ENCODE measurements around the gene RNF214. TPM values are rescaled to one million over a fixed set of nuclear protein-coding genes. Genes with fewer than 3 reads are reported as not detected.
A peak's percentile ranks its signal among the peaks of the same experiment; 100 is the strongest.

The RNF214 gene
- total RNA-seq, 1 donor from 2014 or later = 39.9 TPM

DNA sequence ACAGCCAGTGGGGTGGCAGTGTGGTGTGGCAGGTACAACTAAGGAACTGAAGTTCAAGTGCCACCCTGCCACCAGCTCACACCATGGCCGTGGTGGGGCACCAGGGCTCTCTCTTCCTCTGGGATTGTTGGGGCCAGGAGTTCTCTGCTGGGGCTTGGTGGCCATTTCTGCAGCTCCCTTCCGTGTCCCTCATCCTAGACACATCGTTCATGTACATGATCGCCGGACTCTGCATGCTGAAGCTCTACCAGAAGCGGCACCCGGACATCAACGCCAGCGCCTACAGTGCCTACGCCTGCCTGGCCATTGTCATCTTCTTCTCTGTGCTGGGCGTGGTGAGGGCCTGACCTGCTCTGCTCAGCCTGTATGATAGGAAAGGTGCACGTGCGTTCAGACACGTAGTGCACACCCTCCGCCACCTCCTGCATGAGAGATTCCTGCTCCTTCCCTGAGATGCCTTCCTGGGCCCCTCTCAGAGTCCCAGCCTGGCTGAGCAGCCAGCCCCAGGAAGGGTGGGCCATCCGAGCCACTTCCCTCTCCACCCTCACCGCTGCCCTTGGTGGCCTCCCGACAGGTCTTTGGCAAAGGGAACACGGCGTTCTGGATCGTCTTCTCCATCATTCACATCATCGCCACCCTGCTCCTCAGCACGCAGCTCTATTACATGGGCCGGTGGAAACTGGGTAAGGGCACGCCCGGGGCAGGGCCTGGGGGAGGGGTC, 40.6 kb upstream of the RNF214 start:
- no peak overlapping the region for H3K27ac Mint-ChIP-seq
- H3K9me3 Mint-ChIP-seq = no peaks in the 10 kb centered on the region
- peak in 1 of 2 experiments; percentile 13 for DNase-seq (ENCODE audit: low spot score in 2 of 2, unreplicated experiment in 2 of 2)
- peaks cover 11% of the 10 kb centered on the region for H3K36me3 Mint-ChIP-seq
- no peak for TF ChIP-seq CTCF (IDR thresholded peaks at IDR 0.05; ENCODE audit: unreplicated experiment)
- no peaks in the 10 kb centered on the region for H3K27me3 Mint-ChIP-seq (ENCODE audit: low read depth)
- no peaks in the 10 kb centered on the region for H3K4me1 Mint-ChIP-seq
- no peak overlapping the region for H3K4me3 Mint-ChIP-seq

DNA sequence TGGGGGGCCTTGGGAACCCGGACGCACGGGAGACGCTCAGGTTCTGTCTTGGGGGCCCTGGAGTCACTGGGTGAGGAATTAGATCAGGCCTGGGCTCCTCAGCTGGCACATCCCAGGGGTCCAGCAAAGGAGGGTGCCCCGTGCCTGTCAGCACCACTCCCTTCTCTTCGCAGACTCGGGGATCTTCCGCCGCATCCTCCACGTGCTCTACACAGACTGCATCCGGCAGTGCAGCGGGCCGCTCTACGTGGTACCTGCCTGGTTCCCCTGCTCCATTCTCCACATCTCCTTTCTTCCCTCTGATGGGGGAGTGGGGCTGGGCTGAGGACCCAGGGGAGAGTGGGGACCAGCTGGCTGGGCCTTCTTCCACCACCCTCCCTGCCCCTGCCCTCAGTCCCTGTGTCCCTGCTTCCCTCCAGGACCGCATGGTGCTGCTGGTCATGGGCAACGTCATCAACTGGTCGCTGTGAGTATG, 40.0 kb upstream of the RNF214 start:
- peaks cover 3% of the 10 kb centered on the region for H3K4me1 Mint-ChIP-seq
- H3K9me3 Mint-ChIP-seq = no peaks in the 10 kb centered on the region
- no peak overlapping the region for H3K4me3 Mint-ChIP-seq
- H3K36me3 Mint-ChIP-seq = peaks cover 9% of the 10 kb centered on the region
- no peak overlapping the region for H3K27ac Mint-ChIP-seq
- TF ChIP-seq CTCF (IDR thresholded peaks at IDR 0.05; ENCODE audit: unreplicated experiment) = no peak
- DNase-seq (ENCODE audit: low spot score in 2 of 2, unreplicated experiment in 2 of 2) = peak in 1 of 2 experiments; percentile 13
- no peaks in the 10 kb centered on the region for H3K27me3 Mint-ChIP-seq (ENCODE audit: low read depth)

- Mint-ChIP-seq H3K4me3 (no peak overlapping the region), H3K36me3 (peaks cover 9% of the 10 kb centered on the region), H3K27me3 (ENCODE audit: low read depth) (no peaks in the 10 kb centered on the region), H3K9me3 (no peaks in the 10 kb centered on the region), H3K4me1 (peaks cover 12% of the 10 kb centered on the region), H3K27ac (no peak overlapping the region)
- no peak for TF ChIP-seq CTCF (IDR thresholded peaks at IDR 0.05; ENCODE audit: unreplicated experiment)
- DNase-seq (ENCODE audit: low spot score in 2 of 2, unreplicated experiment in 2 of 2) = no peak
These were observed 39.1 kb upstream of the RNF214 start for GRCh38 chr11:117193130-117194020.

DNA sequence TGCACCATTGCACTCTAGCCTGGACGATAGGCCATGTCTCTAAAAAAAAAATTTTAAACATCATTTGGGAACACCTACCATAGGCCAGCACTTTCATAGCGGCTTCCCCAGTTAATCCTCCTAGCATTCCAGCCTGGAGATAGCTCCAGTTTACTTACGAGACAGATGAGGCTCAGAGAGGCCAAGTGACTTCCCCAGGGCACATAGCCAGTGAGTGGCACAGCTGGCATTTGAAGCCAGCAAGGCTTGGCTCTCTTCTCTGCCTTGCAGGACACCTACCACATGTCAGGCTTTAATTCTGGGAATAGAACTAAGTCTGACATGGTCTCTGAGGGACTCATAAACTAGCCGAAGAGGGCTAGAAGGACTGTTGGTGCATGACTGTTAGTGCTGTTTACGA, 38.2 kb upstream of the RNF214 start:
- TF ChIP-seq CTCF (IDR thresholded peaks at IDR 0.05; ENCODE audit: unreplicated experiment) = no peak
- peaks cover 7% of the 10 kb centered on the region for H3K36me3 Mint-ChIP-seq
- peaks cover 19% of the 10 kb centered on the region for H3K4me1 Mint-ChIP-seq
- no peaks in the 10 kb centered on the region for H3K27me3 Mint-ChIP-seq (ENCODE audit: low read depth)
- no peak for DNase-seq (ENCODE audit: low spot score in 2 of 2, unreplicated experiment in 2 of 2)
- H3K9me3 Mint-ChIP-seq = no peaks in the 10 kb centered on the region
- no peak overlapping the region for H3K27ac Mint-ChIP-seq
- H3K4me3 Mint-ChIP-seq = no peak overlapping the region

DNA sequence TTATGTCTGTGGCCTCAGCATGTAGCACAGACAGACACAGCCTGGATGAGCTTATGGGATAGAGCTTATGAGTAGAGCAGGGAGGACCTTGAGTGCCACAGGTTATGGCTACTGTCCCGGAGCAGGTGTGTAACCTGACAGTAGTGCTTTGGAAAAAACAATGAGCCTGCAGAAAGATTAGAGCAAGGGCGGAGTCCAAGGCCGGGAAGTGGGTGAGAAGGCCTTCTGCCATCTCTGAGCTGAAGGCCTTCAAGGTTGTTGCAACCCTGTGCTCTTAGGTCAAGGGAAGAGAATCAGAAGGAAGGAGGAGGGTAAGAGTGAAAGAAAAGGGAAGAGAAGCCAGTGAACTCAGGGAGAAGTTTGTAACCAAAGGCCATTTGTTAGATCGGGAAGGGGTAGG, 37.2 kb upstream of the RNF214 start:
- no peak for DNase-seq (ENCODE audit: low spot score in 2 of 2, unreplicated experiment in 2 of 2)
- Mint-ChIP-seq H3K4me3 (no peak overlapping the region), H3K27me3 (ENCODE audit: low read depth) (no peaks in the 10 kb centered on the region), H3K4me1 (peaks cover 26% of the 10 kb centered on the region), H3K27ac (no peak overlapping the region), H3K9me3 (no peaks in the 10 kb centered on the region), H3K36me3 (peaks cover 7% of the 10 kb centered on the region)
- no peak for TF ChIP-seq CTCF (IDR thresholded peaks at IDR 0.05; ENCODE audit: unreplicated experiment)
